ENCODE measurements around the gene TBX4.
"Not testable (repeated sequence)": the region's sequence is repeated elsewhere in the genome, so short reads cannot be mapped to it uniquely, and the experiment has no call there.

The TBX4 gene

DNA sequence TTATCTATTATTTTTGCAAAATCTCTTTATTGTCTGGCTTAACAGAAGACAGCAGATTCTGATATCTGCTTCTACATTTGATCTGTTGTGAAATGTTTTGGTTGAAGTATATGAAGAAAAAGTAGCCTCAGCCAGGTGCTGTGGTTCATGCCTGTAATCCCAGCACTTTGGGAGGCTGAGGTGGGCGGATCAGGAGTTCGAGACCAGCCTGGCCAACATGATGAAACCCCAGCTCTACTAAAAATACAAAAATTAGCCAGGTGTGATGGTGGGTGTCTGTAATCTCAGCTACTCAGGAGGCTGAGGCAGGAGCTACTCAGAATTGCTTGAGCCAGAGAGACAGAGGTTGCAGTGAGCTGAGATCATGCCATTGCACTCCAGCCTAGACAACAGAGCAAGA lies 75.2 kb downstream of the TBX4 start:
- DNase-seq, result not testable (repeated sequence)

DNA sequence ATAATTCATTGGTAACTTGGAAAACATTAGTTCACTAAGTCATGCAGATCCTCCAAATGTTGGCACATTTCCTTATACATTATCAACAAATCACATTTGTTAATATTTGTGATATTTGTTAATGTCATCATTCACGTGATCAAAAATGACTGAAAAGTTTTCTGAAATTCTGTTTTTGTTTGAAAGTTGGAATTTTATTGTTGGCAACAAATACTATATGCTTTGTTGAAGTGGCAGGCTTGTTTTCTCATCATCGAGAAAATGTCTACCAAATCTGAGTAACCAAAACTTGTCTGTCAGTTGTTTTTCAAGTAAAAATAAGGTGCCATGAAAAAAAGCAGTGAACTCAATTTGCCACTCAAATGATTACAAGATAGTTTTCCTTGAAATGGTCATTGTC lies 75.9 kb downstream of the TBX4 start:
- no peak for DNase-seq

DNA sequence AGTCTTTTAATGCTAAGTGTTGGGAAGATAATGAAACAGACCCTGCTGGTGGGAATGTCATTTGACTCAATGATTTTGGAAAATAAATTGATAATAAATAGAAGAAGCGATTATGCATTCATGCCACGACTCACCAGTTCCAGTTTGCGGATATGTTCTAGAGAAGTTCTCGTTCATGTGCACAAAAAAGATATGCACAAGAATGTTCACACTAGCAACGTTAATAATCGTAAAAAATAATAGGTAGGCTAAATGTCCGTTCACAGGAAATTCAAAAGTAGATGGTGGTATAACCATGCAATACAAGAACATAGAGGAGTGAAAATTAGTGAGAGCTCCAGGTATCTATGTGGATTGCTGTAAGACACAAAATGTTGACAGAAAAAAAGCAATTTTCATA lies 79.0 kb downstream of the TBX4 start:
- no peak for DNase-seq

DNA sequence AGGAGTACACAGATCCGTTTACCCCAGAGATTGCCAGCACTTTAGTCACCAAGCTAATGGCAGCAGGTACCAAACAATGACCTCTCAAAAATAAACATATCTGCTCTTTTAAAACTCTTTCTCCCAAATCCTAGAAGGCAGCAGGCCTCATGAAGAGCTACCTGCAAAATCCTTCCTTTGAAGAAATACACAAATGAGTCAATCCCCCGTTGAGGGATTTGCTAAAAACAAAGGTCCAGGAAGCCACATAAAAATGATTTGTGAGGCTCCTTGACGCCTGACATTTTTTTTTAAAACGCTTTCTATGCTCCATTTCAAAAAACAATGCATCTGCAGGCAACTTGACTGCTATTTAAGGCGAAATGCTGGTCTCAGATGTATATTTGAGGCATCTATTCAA lies 80.6 kb downstream of the TBX4 start:
- no peak for DNase-seq

DNA sequence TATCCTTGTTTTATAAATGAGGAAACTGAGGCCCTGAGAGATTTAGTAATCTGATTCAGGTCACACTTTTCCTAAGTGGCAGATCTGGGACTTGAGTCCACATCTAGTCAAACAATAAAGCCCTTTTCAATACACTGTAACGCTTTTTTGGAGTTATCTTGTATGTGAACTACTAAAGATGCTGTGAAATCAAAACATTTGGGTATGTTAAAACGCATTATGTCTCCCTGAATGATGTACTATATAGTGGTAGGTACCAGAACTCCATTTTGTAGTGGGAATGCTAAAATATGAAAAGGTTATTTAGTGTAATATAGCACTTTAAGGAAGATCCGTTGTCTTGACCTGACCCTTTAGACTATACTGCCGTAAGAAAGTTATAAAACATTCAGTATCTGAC lies 81.6 kb downstream of the TBX4 start:
- DNase-seq, result no peak

DNA sequence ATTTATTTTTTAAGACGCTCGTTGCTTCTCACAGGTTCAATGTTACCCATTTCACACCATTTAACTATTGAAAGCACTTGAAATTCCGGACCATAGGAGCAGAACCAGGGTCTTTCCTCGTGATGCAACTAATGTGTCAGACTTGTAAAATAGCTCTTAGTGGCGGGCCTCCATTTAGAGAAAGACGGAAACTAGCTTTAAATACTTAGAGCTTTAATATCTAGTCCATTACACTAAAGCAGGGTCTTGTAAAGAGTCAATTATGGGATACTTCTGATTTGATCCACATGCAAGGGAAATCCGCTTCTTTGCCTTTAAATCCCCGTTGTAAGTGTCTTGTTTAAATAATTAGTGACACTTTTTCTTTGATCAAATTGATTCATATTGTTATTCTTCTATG lies 82.2 kb downstream of the TBX4 start:
- DNase-seq, result no peak

All from fibroblast of skin of back (primary cell).